Measurements from ENCODE around the gene ENOX1. TPM values are rescaled to one million over a fixed set of nuclear protein-coding genes. Genes with fewer than 3 reads are reported as not detected.

Gene ENOX1
- total and polyA plus RNA-seq, 3 donors from 2014 or later, result 11.0 to 14.2 (median 11.5) TPM

- no peaks in the 10 kb centered on the region for H3K4me1 ChIP-seq
- intact Hi-C loops (cut with DNase I; ENCODE audit: low total_unique reads), result no loop called here
- H3K27me3 ChIP-seq, result no peaks in the 10 kb centered on the region
- H3K27ac ChIP-seq, result no peak overlapping the region
- 49 to 52% methylated on average over 5 of the region's 5 CpGs for WGBS, 2 donors
- DNase-seq, result no peak
- no peak overlapping the region for H3K4me3 ChIP-seq
- H3K36me3 ChIP-seq (ENCODE audit: low read depth, missing control alignments), result no peaks in the 10 kb centered on the region
- no peaks in the 10 kb centered on the region for H3K9me3 ChIP-seq
- TF ChIP-seq POLR2A (IDR thresholded peaks at IDR 0.05) (no peak), CTCF (IDR thresholded peaks at IDR 0.05) (no peak)
Observed at GRCh38 chr13:43472339-43472738, 314.4 kb downstream of the ENOX1 start.

GRCh38 chr13:43470610-43471009 is 316.2 kb downstream of the ENOX1 start:
- 98 to 99% methylated on average over 2 of the region's 2 CpGs for WGBS, 2 donors
- no peaks in the 10 kb centered on the region for H3K4me1 ChIP-seq
- intact Hi-C loops (cut with DNase I; ENCODE audit: low total_unique reads), result no loop called here
- TF ChIP-seq POLR2A (IDR thresholded peaks at IDR 0.05), result no peak
- TF ChIP-seq CTCF (IDR thresholded peaks at IDR 0.05), result no peak
- H3K27me3 ChIP-seq, result no peaks in the 10 kb centered on the region
- no peaks in the 10 kb centered on the region for H3K36me3 ChIP-seq (ENCODE audit: low read depth, missing control alignments)
- DNase-seq, result no peak
- H3K9me3 ChIP-seq, result no peaks in the 10 kb centered on the region
- H3K27ac ChIP-seq, result no peak overlapping the region
- no peak overlapping the region for H3K4me3 ChIP-seq

GRCh38 chr13:43469791-43470190 is 317.0 kb downstream of the ENOX1 start:
- 84 to 86% methylated on average over 1 of the region's 1 CpG for WGBS, 2 donors
- H3K4me3 ChIP-seq, result no peak overlapping the region
- no peaks in the 10 kb centered on the region for H3K4me1 ChIP-seq
- TF ChIP-seq POLR2A (IDR thresholded peaks at IDR 0.05), result no peak
- no peaks in the 10 kb centered on the region for H3K9me3 ChIP-seq
- no peaks in the 10 kb centered on the region for H3K36me3 ChIP-seq (ENCODE audit: low read depth, missing control alignments)
- no peak for DNase-seq
- no peaks in the 10 kb centered on the region for H3K27me3 ChIP-seq
- intact Hi-C loops (cut with DNase I; ENCODE audit: low total_unique reads), result no loop called here
- no peak overlapping the region for H3K27ac ChIP-seq

GRCh38 chr13:43464578-43465264 is 322.1 kb downstream of the ENOX1 start:
- no peak overlapping the region for H3K4me3 ChIP-seq
- 81 to 90% methylated on average over 3 of the region's 3 CpGs for WGBS, 2 donors
- H3K4me1 ChIP-seq, result no peaks in the 10 kb centered on the region
- H3K9me3 ChIP-seq, result no peaks in the 10 kb centered on the region
- H3K27ac ChIP-seq, result no peak overlapping the region
- intact Hi-C loops (cut with DNase I; ENCODE audit: low total_unique reads), result no loop called here
- TF ChIP-seq POLR2A (IDR thresholded peaks at IDR 0.05) (no peak), CTCF (IDR thresholded peaks at IDR 0.05) (no peak)
- H3K36me3 ChIP-seq (ENCODE audit: low read depth, missing control alignments), result no peaks in the 10 kb centered on the region
- no peak for DNase-seq
- H3K27me3 ChIP-seq, result no peaks in the 10 kb centered on the region

GRCh38 chr13:43448605-43449336 is 338.0 kb downstream of the ENOX1 start:
- no peak for DNase-seq
- Histone ChIP-seq H3K4me1 (no peaks in the 10 kb centered on the region), H3K36me3 (ENCODE audit: low read depth, missing control alignments) (no peaks in the 10 kb centered on the region), H3K4me3 (no peak overlapping the region), H3K27me3 (no peaks in the 10 kb centered on the region), H3K9me3 (no peaks in the 10 kb centered on the region), H3K27ac (no peak overlapping the region)
- no peak for TF ChIP-seq CTCF (IDR thresholded peaks at IDR 0.05)
- TF ChIP-seq POLR2A (IDR thresholded peaks at IDR 0.05), result no peak
- WGBS, 2 donors, result 92 to 94% methylated on average over 10 of the region's 10 CpGs
- intact Hi-C loops (cut with DNase I; ENCODE audit: low total_unique reads), result no loop called here

Measured in testis (tissue), 3 donors.